HUES64 (cell line): ENCODE data around the gene PRLR.

ENCODE experiments used
- H3K27ac ChIP-seq: 2 replicates; pipeline ENCODE4 v1.7.0; 2013; ENCODE audit warnings: low read depth, low read length, inconsistent platforms
- H3K27me3 ChIP-seq: 2 replicates; pipeline ENCODE4 v1.6.1; 2013; ENCODE audit warnings: mild to moderate bottlenecking, low read length; ENCODE audit not compliant: insufficient read depth
- H3K36me3 ChIP-seq: 2 replicates; pipeline ENCODE4 v1.6.1; 2013; ENCODE audit warnings: mild to moderate bottlenecking, low read length; ENCODE audit not compliant: insufficient read depth
- H3K4me1 ChIP-seq: 2 replicates; pipeline ENCODE4 v1.6.1; 2013; ENCODE audit warnings: mild to moderate bottlenecking, low read length, moderate library complexity; ENCODE audit not compliant: insufficient read depth
- H3K4me3 ChIP-seq: 2 replicates; pipeline ENCODE4 v1.5.1; 2013; ENCODE audit warnings: mild to moderate bottlenecking, low read length, moderate library complexity
- H3K9ac ChIP-seq: 2 replicates; pipeline ENCODE4 v1.6.1; 2013; ENCODE audit warnings: mild to moderate bottlenecking, low read depth, low read length
- H3K9me3 ChIP-seq: 2 replicates; pipeline ENCODE4 v1.6.1; 2013; ENCODE audit warnings: low read depth, low read length; ENCODE audit not compliant: insufficient read depth
- WGBS: fragments of 150-250, 120-280 bp; methylation state at CpG from one replicate; pipeline ENCODE4 v1.1.7; 2013; ENCODE audit warnings: missing lambda C conversion rate; 5-methylcytosine and 5-hydroxymethylcytosine counted together

Gene PRLR

DNA sequence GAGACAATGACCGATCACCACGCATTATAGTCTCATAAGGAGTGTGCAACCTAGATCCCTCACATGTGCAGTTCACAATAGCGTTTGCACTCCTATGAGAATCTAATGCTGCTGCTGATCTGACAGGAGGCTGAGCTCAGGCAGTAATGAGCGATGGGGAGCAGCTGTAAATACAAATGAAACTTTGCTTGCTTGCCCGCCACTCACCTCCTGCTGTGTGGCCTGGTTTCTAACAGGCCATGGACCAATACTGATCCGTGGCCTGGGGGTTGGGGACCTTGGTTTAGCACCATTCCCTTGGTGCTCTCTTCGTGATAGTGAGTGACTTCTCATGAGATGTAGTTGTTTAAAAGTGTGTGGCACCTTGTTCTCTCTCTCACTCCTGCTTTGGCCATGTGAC lies 50.2 kb downstream of the PRLR start:
- no peak overlapping the region for H3K4me3 ChIP-seq
- H3K9me3 ChIP-seq = no peaks in the 10 kb centered on the region
- 95% methylated on average over 7 of the region's 7 CpGs for WGBS
- no peak overlapping the region for H3K9ac ChIP-seq
- no peaks in the 10 kb centered on the region for H3K36me3 ChIP-seq
- peaks cover 5% of the 10 kb centered on the region; the same call in 1 of the 2 replicates for H3K4me1 ChIP-seq
- no peak overlapping the region for H3K27ac ChIP-seq
- no peaks in the 10 kb centered on the region for H3K27me3 ChIP-seq

- Histone ChIP-seq H3K4me1 (peaks cover 5% of the 10 kb centered on the region; the same call in 1 of the 2 replicates), H3K9me3 (no peaks in the 10 kb centered on the region), H3K36me3 (no peaks in the 10 kb centered on the region), H3K27ac (no peak overlapping the region), H3K4me3 (no peak overlapping the region), H3K9ac (no peak overlapping the region), H3K27me3 (no peaks in the 10 kb centered on the region)
- 98% methylated on average over 3 of the region's 3 CpGs for WGBS
Observed at GRCh38 chr5:35177783-35178182, 52.5 kb downstream of the PRLR start.

DNA sequence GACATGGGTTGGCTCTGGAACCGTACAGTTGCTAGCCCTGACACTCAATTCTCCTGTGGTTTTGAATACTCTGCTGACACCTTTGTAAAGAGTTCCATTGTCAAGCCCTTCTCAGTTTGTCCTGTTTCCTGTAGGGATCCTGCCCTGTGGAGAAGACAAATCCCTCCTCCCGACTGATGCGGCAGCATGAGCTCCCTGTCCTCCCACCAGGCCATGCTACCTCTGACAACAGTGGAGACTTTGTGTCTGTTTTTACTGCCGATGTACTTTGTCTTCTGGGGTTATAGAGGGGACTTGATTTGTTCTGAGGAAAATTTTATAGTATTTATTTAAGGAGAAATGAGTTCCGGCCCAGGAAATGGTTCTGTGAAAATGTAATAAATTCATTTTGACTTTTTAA lies 57.8 kb downstream of the PRLR start:
- H3K36me3 ChIP-seq = no peaks in the 10 kb centered on the region
- no peaks in the 10 kb centered on the region for H3K4me1 ChIP-seq
- H3K27ac ChIP-seq = no peak overlapping the region
- no peaks in the 10 kb centered on the region for H3K27me3 ChIP-seq
- H3K4me3 ChIP-seq = no peak overlapping the region
- 95% methylated on average over 5 of the region's 5 CpGs for WGBS
- H3K9ac ChIP-seq = no peak overlapping the region
- H3K9me3 ChIP-seq = peaks cover 21% of the 10 kb centered on the region

GRCh38 chr5:35171991-35172390 lies 58.3 kb downstream of the PRLR start:
- Histone ChIP-seq H3K4me1 (no peaks in the 10 kb centered on the region), H3K9me3 (peaks cover 22% of the 10 kb centered on the region), H3K36me3 (no peaks in the 10 kb centered on the region), H3K27ac (no peak overlapping the region), H3K4me3 (no peak overlapping the region), H3K9ac (no peak overlapping the region), H3K27me3 (no peaks in the 10 kb centered on the region)
- 93% methylated on average over 4 of the region's 4 CpGs for WGBS

GRCh38 chr5:35171078-35171477 lies 59.2 kb downstream of the PRLR start:
- H3K9me3 ChIP-seq = peaks cover 22% of the 10 kb centered on the region
- no peak overlapping the region for H3K9ac ChIP-seq
- no peaks in the 10 kb centered on the region for H3K36me3 ChIP-seq
- H3K27me3 ChIP-seq = no peaks in the 10 kb centered on the region
- no peaks in the 10 kb centered on the region for H3K4me1 ChIP-seq
- H3K4me3 ChIP-seq = no peak overlapping the region
- H3K27ac ChIP-seq = no peak overlapping the region

DNA sequence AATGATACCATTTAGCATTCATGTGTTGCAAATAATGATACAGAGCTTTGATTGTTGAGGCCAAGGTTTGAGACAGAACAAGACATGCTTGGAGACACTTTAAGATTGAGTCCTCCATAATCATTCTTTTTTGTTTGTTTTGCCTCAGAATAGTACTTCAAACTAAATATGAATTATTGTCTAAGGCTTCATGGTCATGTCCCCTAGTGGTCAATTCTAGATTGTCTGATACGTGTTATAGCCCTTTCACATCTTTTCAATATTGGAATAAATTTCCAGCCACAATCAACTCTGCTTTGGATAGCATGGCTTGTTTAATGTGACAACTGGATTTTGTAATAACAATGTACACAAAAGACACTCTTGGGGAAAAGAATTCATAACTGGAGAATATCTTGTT lies 64.2 kb downstream of the PRLR start:
- H3K4me3 ChIP-seq = no peak overlapping the region
- H3K36me3 ChIP-seq = no peaks in the 10 kb centered on the region
- H3K4me1 ChIP-seq = no peaks in the 10 kb centered on the region
- H3K27me3 ChIP-seq = no peaks in the 10 kb centered on the region
- 100% methylated on average over 1 of the region's 1 CpG for WGBS
- H3K9ac ChIP-seq = no peak overlapping the region
- no peak overlapping the region for H3K27ac ChIP-seq
- H3K9me3 ChIP-seq = peaks cover 13% of the 10 kb centered on the region

GRCh38 chr5:35164860-35165542 lies 65.3 kb downstream of the PRLR start:
- Histone ChIP-seq H3K4me3 (no peak overlapping the region), H3K9me3 (peaks cover 13% of the 10 kb centered on the region), H3K36me3 (no peaks in the 10 kb centered on the region), H3K27ac (no peak overlapping the region), H3K27me3 (no peaks in the 10 kb centered on the region), H3K9ac (no peak overlapping the region), H3K4me1 (no peaks in the 10 kb centered on the region)
- WGBS = 91% methylated on average over 4 of the region's 4 CpGs

DNA sequence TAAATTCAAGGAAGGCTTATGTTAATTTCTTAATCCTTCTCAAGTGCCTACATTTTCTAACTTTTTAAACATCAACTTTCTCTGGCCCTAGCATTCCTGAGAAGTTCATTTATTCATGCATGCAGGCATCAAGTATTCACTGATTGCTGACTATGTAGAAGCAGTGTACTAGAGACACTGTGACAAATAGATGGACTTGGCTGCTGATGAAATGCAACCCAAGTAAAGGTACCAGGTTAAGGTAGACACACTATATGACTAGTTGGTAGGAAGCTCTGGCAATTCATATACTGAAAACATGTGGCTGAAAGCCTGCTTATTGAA lies 66.6 kb downstream of the PRLR start:
- Histone ChIP-seq H3K27me3 (no peaks in the 10 kb centered on the region), H3K27ac (no peak overlapping the region), H3K9ac (no peak overlapping the region), H3K9me3 (peaks cover 10% of the 10 kb centered on the region), H3K4me1 (no peaks in the 10 kb centered on the region; the same call in 1 of the 2 replicates), H3K4me3 (no peak overlapping the region), H3K36me3 (no peaks in the 10 kb centered on the region)

DNA sequence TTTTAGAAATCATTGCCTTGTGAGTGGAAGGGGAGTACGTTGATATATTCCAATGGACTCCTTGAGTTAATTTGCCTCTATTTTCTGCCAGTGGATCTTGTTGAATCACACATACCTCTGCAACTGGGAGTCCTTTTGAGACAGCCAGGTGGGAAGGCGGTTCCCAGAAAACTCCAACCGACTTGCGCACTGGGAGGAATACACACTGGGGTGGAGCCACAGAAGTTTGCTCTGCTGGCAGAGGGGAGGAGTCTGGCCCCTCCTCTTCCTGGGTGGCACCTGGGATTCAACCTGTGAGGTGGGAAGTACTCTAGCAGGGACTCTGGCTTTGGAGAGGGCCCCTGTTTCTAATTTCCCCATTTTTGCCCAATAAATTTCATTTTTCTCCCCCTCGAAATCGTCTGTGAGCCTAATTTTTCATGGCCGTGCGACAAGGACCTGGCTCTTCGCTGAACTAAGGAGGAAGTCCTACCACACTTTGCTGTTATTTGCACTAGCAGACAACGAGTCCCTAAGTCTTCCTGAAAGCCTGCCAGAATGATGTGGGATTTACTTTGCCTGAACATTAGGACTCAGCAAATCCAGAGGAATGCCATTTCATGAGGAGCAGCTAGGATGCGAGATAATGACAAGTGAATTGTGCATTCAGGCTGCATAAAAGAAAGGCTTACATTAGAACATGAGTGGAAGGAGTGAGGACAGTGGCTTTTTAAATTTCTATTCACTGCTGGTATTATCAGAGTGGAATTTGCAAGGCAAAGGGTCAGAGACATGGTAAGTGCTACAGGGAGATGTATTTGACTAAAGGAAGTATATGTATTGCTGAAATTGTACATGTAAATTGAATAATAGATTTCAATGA lies 67.2 kb downstream of the PRLR start:
- H3K9me3 ChIP-seq = peaks cover 6% of the 10 kb centered on the region
- no peaks in the 10 kb centered on the region for H3K36me3 ChIP-seq
- H3K4me1 ChIP-seq = no peaks in the 10 kb centered on the region; the same call in 1 of the 2 replicates
- H3K27me3 ChIP-seq = no peaks in the 10 kb centered on the region
- no peak overlapping the region for H3K27ac ChIP-seq
- H3K4me3 ChIP-seq = no peak overlapping the region
- 93% methylated on average over 11 of the region's 11 CpGs for WGBS
- H3K9ac ChIP-seq = no peak overlapping the region

- Histone ChIP-seq H3K4me1 (no peaks in the 10 kb centered on the region; the same call in 1 of the 2 replicates), H3K4me3 (no peak overlapping the region), H3K9me3 (no peaks in the 10 kb centered on the region), H3K36me3 (no peaks in the 10 kb centered on the region), H3K27ac (no peak overlapping the region), H3K9ac (no peak overlapping the region), H3K27me3 (no peaks in the 10 kb centered on the region)
- WGBS = 96% methylated on average over 7 of the region's 7 CpGs
Observed at GRCh38 chr5:35161652-35162273, 68.5 kb downstream of the PRLR start.

GRCh38 chr5:35160486-35161116 lies 69.7 kb downstream of the PRLR start:
- Histone ChIP-seq H3K4me1 (no peaks in the 10 kb centered on the region; the same call in 1 of the 2 replicates), H3K27me3 (no peaks in the 10 kb centered on the region), H3K9ac (no peak overlapping the region), H3K9me3 (no peaks in the 10 kb centered on the region), H3K36me3 (no peaks in the 10 kb centered on the region), H3K4me3 (no peak overlapping the region), H3K27ac (no peak overlapping the region)
- 90% methylated on average over 6 of the region's 6 CpGs for WGBS
